IMR-90 (cell line): ENCODE measurements around the gene DDIAS. TPM values are rescaled to one million over a fixed set of nuclear protein-coding genes. Genes with fewer than 3 reads are reported as not detected.

ENCODE experiments used
- ATAC-seq: fragments of 200-7000 bp; cut with Tn5 transposase; 2 replicates; pipeline ENCODE4 v1.9.1; 2020; ENCODE audit warnings: low read depth, mild to moderate bottlenecking, moderate library complexity
- BruUV-seq: library from RNA; stranded (reverse); fragments of 400-500 nt; replicated peaks from 2 replicates; lab custom pipeline; 2021; lab: Mats Ljungman, UMichigan
- CTCF ChIA-PET: fragments of 300-600 bp; formaldehyde crosslinking; extraction: SDS; loops from one replicate; lab custom pipeline; 2021; ENCODE audit warnings: antibody characterized with exemption; lab: Yijun Ruan, JAX
- POLR2A ChIA-PET: fragments of 300-600 bp; sonication (Branson Sonifier 250); formaldehyde crosslinking; loops from one replicate; lab custom pipeline; 2022; ENCODE audit warnings: antibody characterized with exemption; ENCODE audit not compliant: unreplicated experiment; lab: Charles Lee
- DNase-seq: peaks from one replicate; pipeline ENCODE4 v3.0.0; 2013
- H2AFZ ChIP-seq: replicated peaks from 2 replicates; pipeline ENCODE3; 2013; ENCODE audit warnings: low read length, mild to moderate bottlenecking; ENCODE audit not compliant: poor library complexity
- H2AK5ac ChIP-seq: 2 replicates; pipeline ENCODE4 v1.6.1; 2013; ENCODE audit warnings: low read depth, low read length, inconsistent platforms
- H2AK9ac ChIP-seq: replicated peaks from 2 replicates; pipeline ENCODE3; 2013; ENCODE audit warnings: mild to moderate bottlenecking, low read depth, low read length, moderate library complexity; ENCODE audit not compliant: poor library complexity
- H2BK120ac ChIP-seq: 2 replicates; pipeline ENCODE4 v1.6.1; 2013; ENCODE audit warnings: low read depth, low read length, inconsistent platforms
- H2BK15ac ChIP-seq: 3 replicates; pipeline ENCODE4 v1.6.1; 2013; ENCODE audit warnings: low read depth, low read length, inconsistent platforms
- H2BK20ac ChIP-seq: 2 replicates; pipeline ENCODE4 v1.6.1; 2013; ENCODE audit warnings: low read depth, mild to moderate bottlenecking, inconsistent platforms, low read length, moderate library complexity
- H2BK5ac ChIP-seq: 2 replicates; pipeline ENCODE4 v1.6.1; 2013; ENCODE audit warnings: mild to moderate bottlenecking, low read depth, low read length, inconsistent platforms; ENCODE audit not compliant: poor library complexity, severe bottlenecking
- H3K14ac ChIP-seq: replicated peaks from 2 replicates; pipeline ENCODE4 v1.6.1; 2013; ENCODE audit warnings: low read depth, low read length, inconsistent platforms
- H3K18ac ChIP-seq: 2 replicates; pipeline ENCODE4 v1.6.1; 2013; ENCODE audit warnings: low read depth, low read length, control low read depth
- H3K23ac ChIP-seq: 2 replicates; pipeline ENCODE4 v1.6.1; 2013; ENCODE audit warnings: low read depth, low read length, inconsistent platforms
- H3K27ac ChIP-seq: 2 replicates; pipeline ENCODE4 v1.5.1; 2013; ENCODE audit warnings: mild to moderate bottlenecking, control low read depth, low read length; ENCODE audit not compliant: insufficient read depth
- H3K27me3 ChIP-seq: 2 replicates; pipeline ENCODE4 v1.6.1; 2013; ENCODE audit warnings: low read length; ENCODE audit not compliant: control insufficient read depth, insufficient read depth
- H3K36me3 ChIP-seq: 2 replicates; pipeline ENCODE4 v1.6.1; 2013; ENCODE audit warnings: low read length, mixed read lengths; ENCODE audit not compliant: control insufficient read depth, insufficient read depth
- H3K4ac ChIP-seq: 2 replicates; pipeline ENCODE4 v1.6.1; 2013; ENCODE audit warnings: low read depth, low read length, inconsistent platforms
- H3K4me1 ChIP-seq: 2 replicates; pipeline ENCODE4 v1.6.1; 2013; ENCODE audit warnings: low read length, mixed read lengths; ENCODE audit not compliant: control insufficient read depth, insufficient read depth
- H3K4me2 ChIP-seq: 2 replicates; pipeline ENCODE4 v1.6.1; 2013; ENCODE audit warnings: low read depth, mild to moderate bottlenecking, control low read depth, low read length, moderate library complexity
- H3K4me3 ChIP-seq: 2 replicates; pipeline ENCODE4 v1.5.1; 2013; ENCODE audit warnings: low read depth, mild to moderate bottlenecking, control low read depth, low read length, moderate library complexity; ENCODE audit not compliant: insufficient read depth
- H3K56ac ChIP-seq: 2 replicates; pipeline ENCODE4 v1.6.1; 2013; ENCODE audit warnings: low read length, inconsistent platforms; ENCODE audit not compliant: insufficient read depth; ENCODE audit errors: extremely low read depth
- H3K79me1 ChIP-seq, 2 experiments: 2 replicates each; pipeline ENCODE4 v1.6.1; 2013; ENCODE audit warnings: low read length in 2 of 2, inconsistent platforms in 1 of 2, low read depth in 1 of 2
- H3K9ac ChIP-seq: 2 replicates; pipeline ENCODE4 v1.6.1; 2013; ENCODE audit warnings: low read depth, low read length, control low read depth
- H3K9me1 ChIP-seq: 2 replicates; pipeline ENCODE4 v1.6.1; 2013; ENCODE audit warnings: low read length, inconsistent platforms; ENCODE audit not compliant: insufficient read depth
- H3K9me3 ChIP-seq: 2 replicates; pipeline ENCODE4 v1.6.1; 2013; ENCODE audit warnings: low read length; ENCODE audit not compliant: control insufficient read depth, insufficient read depth
- H4K20me1 ChIP-seq: 2 replicates; pipeline ENCODE4 v1.6.1; 2013; ENCODE audit warnings: low read length, inconsistent platforms; ENCODE audit not compliant: insufficient read depth
- H4K5ac ChIP-seq: 2 replicates; pipeline ENCODE4 v1.6.1; 2013; ENCODE audit warnings: mild to moderate bottlenecking, low read depth, low read length, control low read depth
- H4K8ac ChIP-seq, 2 experiments: 2 replicates each; pipeline ENCODE4 v1.6.1; 2013; ENCODE audit warnings: low read depth in 2 of 2, low read length in 2 of 2, control low read depth in 1 of 2, inconsistent platforms in 1 of 2
- H4K91ac ChIP-seq: 2 replicates; pipeline ENCODE4 v1.6.1; 2013; ENCODE audit warnings: low read depth, low read length, inconsistent platforms; ENCODE audit not compliant: insufficient read depth
- BHLHE40 ChIP-seq: fragments of 150-350 bp; IDR thresholded peaks from 2 replicates; pipeline ENCODE4 v1.6.1; 2016; ENCODE audit warnings: mild to moderate bottlenecking, low read depth, low read length
- CEBPB ChIP-seq: IDR thresholded peaks from 2 replicates; pipeline ENCODE4 v1.6.1; 2012; ENCODE audit warnings: low read depth, low read length, improper control_type of control experiment
- MXI1 ChIP-seq: IDR thresholded peaks from 2 replicates; pipeline ENCODE4 v1.6.1; 2012; ENCODE audit warnings: low read depth, mild to moderate bottlenecking, low read length, moderate library complexity, borderline replicate concordance
- NFE2L2 ChIP-seq: fragments of 150-350 bp; IDR thresholded peaks from 2 replicates; pipeline ENCODE4 v1.6.1; 2016; ENCODE audit warnings: low read depth, mild to moderate bottlenecking, low read length
- POLR2A ChIP-seq: IDR thresholded peaks from 2 replicates; pipeline ENCODE4 v1.6.1; 2012; ENCODE audit warnings: mild to moderate bottlenecking, low read depth, low read length
- RCOR1 ChIP-seq: IDR thresholded peaks from 2 replicates; pipeline ENCODE4 v1.6.1; 2012; ENCODE audit warnings: mild to moderate bottlenecking, low read length, improper control_type of control experiment; ENCODE audit not compliant: insufficient replicate concordance
- RFX5 ChIP-seq: IDR thresholded peaks from 2 replicates; pipeline ENCODE4 v1.8.0; 2012; ENCODE audit warnings: low read depth, mild to moderate bottlenecking, low read length, moderate library complexity
- WGBS, 2 experiments: methylation state at CpG; one replicate each; pipeline versions ENCODE4 v1.1.5 to v1.1.7; 2013; ENCODE audit warnings: missing lambda C conversion rate in 2 of 2; ENCODE audit not compliant: insufficient read length in 1 of 2; ENCODE audit errors: extremely low coverage in 2 of 2; 5-methylcytosine and 5-hydroxymethylcytosine counted together
- dilution Hi-C: fragments of 300-500 bp; cut with HindIII; formaldehyde crosslinking; loops from one replicate; pipeline ENCODE4 v1.14.3; 2018; ENCODE audit warnings: low sequenced_read_pairs; ENCODE audit not compliant: unreplicated experiment
- in situ Hi-C: fragments of 300-500 bp; cut with MboI; formaldehyde crosslinking; loops from 3 replicates; pipeline ENCODE4 v1.14.3; 2019; ENCODE audit warnings: low sequenced_read_pairs, inconsistent platforms, mixed read lengths
- intact Hi-C: fragments of 100-400 bp; cut with micrococcal nuclease; formaldehyde crosslinking; loops from 2 replicates; pipeline ENCODE4 v1.10.0; 2022
- polyA plus RNA-seq, 3 experiments: library from polyadenylated mRNA; depleted of rRNA; stranded (reverse); fragments of >200 nt; gene quantifications; 2 replicates each; pipeline ENCODE4 v1.2.3, GENCODE V29; 2012; ENCODE audit warnings: low replicate concordance in 1 of 3
- total RNA-seq: library from RNA; depleted of rRNA; stranded (reverse); fragments of >200 nt; gene quantifications from 2 replicates; pipeline ENCODE4 v1.2.3, GENCODE V29; 2012

The DDIAS gene
- total and polyA plus RNA-seq, 2 of the 4 experiments (the other 2 are of a cell fraction): 4.3 to 15.8 TPM

- WGBS, 2 experiments: 1% methylated on average over 21 of the region's 40 CpGs; no CpG with 5 or more reads in 1 of the 2 experiments
- Histone ChIP-seq H3K36me3 (no peaks in the 10 kb centered on the region), H3K9me1 (0 out of 2 replicates have a peak, but pooled peaks cover 5% of the 10 kb centered on the region), H4K20me1 (no peaks in the 10 kb centered on the region), H3K9me3 (no peaks in the 10 kb centered on the region), H4K8ac (peak within 1 kb of the TSS; percentile 64 to 79; a peak in 3 of 4 replicates), H3K18ac (peak within 1 kb of the TSS; percentile 33; the same call in 1 of the 2 replicates), H3K4me1 (0 out of 2 replicates have a peak, but pooled peaks cover 1% of the 10 kb centered on the region), H3K14ac (peak within 1 kb of the TSS; percentile 86), H4K91ac (peak within 1 kb of the TSS; percentile 42), H2BK120ac (peak within 1 kb of the TSS; percentile 52; the same call in 1 of the 2 replicates), H2BK20ac (peak within 1 kb of the TSS; percentile 22; the same call in 1 of the 2 replicates), H3K27me3 (no peaks in the 10 kb centered on the region), H3K56ac (peak within 1 kb of the TSS; percentile 38; the same call in 1 of the 2 replicates), H2AK5ac (peak within 1 kb of the TSS; percentile 21), H3K79me1 (peaks cover 21 to 30% of the 10 kb centered on the region in 2 experiments), H2AK9ac (peak within 1 kb of the TSS; percentile 84), H2BK5ac (peak within 1 kb of the TSS; percentile 52), H3K4me3 (peak within 1 kb of the TSS; percentile 64), H3K4me2 (peak within 1 kb of the TSS; percentile 93), H3K27ac (peak within 1 kb of the TSS; percentile 75), H3K9ac (peak within 1 kb of the TSS; percentile 88), H3K23ac (peak within 1 kb of the TSS; percentile 77), H4K5ac (peak within 1 kb of the TSS; percentile 16), H3K4ac (peak within 1 kb of the TSS; percentile 76), H2BK15ac (peak within 1 kb of the TSS; percentile 42; the same call in 1 of the 3 replicates), H2AFZ (peak within 1 kb of the TSS; percentile 99)
- ATAC-seq (peak; percentile 92), DNase-seq (peak; percentile 85)
- CTCF ChIA-PET: interaction anchor here (0.5 to 1.6 kb wide), 9 partner anchors 13 to 382 kb away, joined by 3 to 8 read pairs (median 3); no protein-coding TSS in a partner anchor
- dilution Hi-C loops: no loop called here
- no TSS peak for BruUV-seq
- intact Hi-C loops: loop anchor here (1.0 to 5.0 kb wide), 6 partner anchors 33 to 387 kb away; partner anchors contain the start of genes CCDC90B and PCF11
- POLR2A ChIA-PET: interaction anchor here (0.5 kb wide), 1 partner anchor 21 kb away, joined by 5 read pairs; no protein-coding TSS in a partner anchor
- no peak for TF ChIP-seq NFE2L2
- peak; percentile 50 for TF ChIP-seq BHLHE40
- TF ChIP-seq CEBPB: peak; percentile 94
- peak; percentile 69 for TF ChIP-seq RCOR1
- no peak for TF ChIP-seq RFX5
- peak; percentile 63 for TF ChIP-seq POLR2A
- TF ChIP-seq MXI1: peak; percentile 12; the same call in 1 of the 2 replicates
- in situ Hi-C loops: loop anchor here (10.0 to 25.0 kb wide), 3 partner anchors 174 to 912 kb away; partner anchors contain the start of gene RAB30
These were observed 1.0 kb upstream of the DDIAS start, which contains the start of gene PRCP for GRCh38 chr11:82900277-82901164. Gene PRCP, minus strand, starts transcription at chr11:82900430. Its CDS starts 28 bp downstream, at chr11:82900402.
